Measurements from ENCODE around the gene DNAJC7. TPM values are rescaled to one million over a fixed set of nuclear protein-coding genes. Genes with fewer than 3 reads are reported as not detected.
A peak's percentile ranks its signal among the peaks of the same experiment; 100 is the strongest.

Gene DNAJC7
- total and polyA plus RNA-seq, 9 of the 15 experiments (the other 6 are each of a cell fraction or from before 2014, with no cell fraction given) = 85.8 to 262 (median 157) TPM

- no peak for TF ChIP-seq MTA1 (IDR thresholded peaks at IDR 0.05; ENCODE audit: borderline replicate concordance)
These were observed 21.2 kb upstream of the DNAJC7 start (continued) for GRCh38 chr17:42038221-42038973.

- H3K4me2 ChIP-seq (ENCODE audit: insufficient read depth, low read length) = no peak overlapping the region
- no peak for FAIRE-seq
- no peak for DNase-seq (ENCODE audit: extremely low read depth in 1 of 4, low spot score in 3 of 4)
These were observed 16.8 kb upstream of the DNAJC7 start for GRCh38 chr17:42034059-42034458.

More at GRCh38 chr17:42034059-42034458, 16.8 kb upstream of the DNAJC7 start:
- Histone ChIP-seq H3K4me3 (no peak overlapping the region), H3K9me1 (ENCODE audit: control insufficient read depth, insufficient read depth, low read length) (no peaks in the 10 kb centered on the region), H3K4me1 (replicated peaks in 1 of 2; ENCODE audit: control insufficient read depth in 2 of 2, insufficient read depth in 2 of 2, low read length in 2 of 2) (peaks cover 6 to 10% of the 10 kb centered on the region in 2 experiments; a peak in 3 of 5 replicates), H3K27ac (ENCODE audit: extremely low read depth, low read depth, low read length) (no peak overlapping the region), H3K79me2 (ENCODE audit: control insufficient read depth, insufficient read depth, low read length) (no peaks in the 10 kb centered on the region), H2AFZ (ENCODE audit: low read depth, low read length) (0 out of 2 replicates have a peak overlapping the region, but pooled peaks have one; percentile 9), H3K27me3 (ENCODE audit: control insufficient read depth in 2 of 2, insufficient read depth in 2 of 2, low read length in 2 of 2) (no peaks in the 10 kb centered on the region), H3K9me3 (replicated peaks; ENCODE audit: control insufficient read depth, insufficient read depth, low read depth, low read length) (no peaks in the 10 kb centered on the region), H3K9ac (ENCODE audit: insufficient read depth in 1 of 2, low read depth in 2 of 2, low read length in 2 of 2) (peak overlapping the region in 1 of 2 experiments; percentile 24; a peak in 1 of 4 replicates), H4K20me1 (replicated peaks; ENCODE audit: control insufficient read depth, insufficient read depth, low read length) (no peaks in the 10 kb centered on the region), H3K36me3 (ENCODE audit: control insufficient read depth, insufficient read depth, low read length) (no peaks in the 10 kb centered on the region)
- in situ Hi-C loops (cut with MboI) (no loop called here), intact Hi-C loops (cut with micrococcal nuclease) (no loop called here)
- POLR2A ChIA-PET = interaction anchor here (0.6 to 1.9 kb wide), 4 partner anchors 11 to 540 kb away, joined by 3 to 12 read pairs (median 4); partner anchors contain the start of genes DNAJC7 and NKIRAS2
- no peak; the same call in 2 of the 3 replicates for ATAC-seq
- CTCF ChIA-PET (ENCODE audit: low intra/inter-chr PET ratio) = no interaction called here
- 22% methylated on average over 6 of the region's 6 CpGs for WGBS (ENCODE audit: insufficient coverage, low coverage, missing lambda C conversion rate)
- no peak for TF ChIP-seq CXXC5 (CRISPR knock-in tag; IDR thresholded peaks at IDR 0.05)
- peak; percentile 49 for TF ChIP-seq NFIC (IDR thresholded peaks at IDR 0.05)
- peak; percentile 57 for TF ChIP-seq PRDM10 (IDR thresholded peaks at IDR 0.05; ENCODE audit: partially characterized antibody)
- no peak for TF ChIP-seq PBX2 (CRISPR knock-in tag; IDR thresholded peaks at IDR 0.05; ENCODE audit: low read depth)
- TF ChIP-seq PBX2 (tag; conservative IDR thresholded peaks at IDR 0.05; ENCODE audit: low read depth) = peak; percentile 38; the same call in 1 of the 2 replicates
- TF ChIP-seq PKNOX1 (IDR thresholded peaks at IDR 0.05) = 0 out of 2 replicates have a peak, but pooled peaks have one; percentile 21
- TF ChIP-seq KLF1 (tag; IDR thresholded peaks at IDR 0.05) = no peak
- TF ChIP-seq MEIS2 (IDR thresholded peaks at IDR 0.05; ENCODE audit: partially characterized antibody) = peak; percentile 67
- no TSS peak for BruUV-seq (replicated peaks)
